Activated CD8-positive, alpha-beta T cell treated with anti-CD3 and anti-CD28 coated beads for 36 hours (primary cell): ENCODE measurements around the gene TIMM8A. TPM values are rescaled to one million over a fixed set of nuclear protein-coding genes. Genes with fewer than 3 reads are reported as not detected.

Source experiments
- ATAC-seq: fragments of 200-7000 bp; cut with Tn5 transposase; one replicate; pipeline ENCODE4 v1.10.0; 2021; ENCODE audit warnings: mild to moderate bottlenecking, moderate library complexity
- CTCF ChIA-PET: fragments of 350-600 bp; sonication (Branson Sonifier 250); formaldehyde crosslinking; loops from one replicate; lab custom pipeline; 2021; ENCODE audit warnings: antibody characterized with exemption; lab: Charles Lee
- POLR2A ChIA-PET: fragments of 350-600 bp; sonication (Branson Sonifier 250); formaldehyde crosslinking; loops from one replicate; lab custom pipeline; 2021; ENCODE audit warnings: antibody characterized with exemption; lab: Charles Lee
- DNase-seq: peaks from one replicate; pipeline ENCODE4 v3.0.0-alpha.2; 2020
- H3K27ac Mint-ChIP-seq: one replicate; pipeline ENCODE4 v1.8.0; 2021; ENCODE audit warnings: mild to moderate bottlenecking, mixed read lengths
- H3K27me3 Mint-ChIP-seq: one replicate; pipeline ENCODE4 v1.8.0; 2021; ENCODE audit warnings: mixed read lengths
- H3K36me3 Mint-ChIP-seq: one replicate; pipeline ENCODE4 v1.8.0; 2021; ENCODE audit warnings: low read depth, mixed read lengths
- H3K4me1 Mint-ChIP-seq: one replicate; pipeline ENCODE4 v1.8.0; 2021; ENCODE audit warnings: low read depth, mixed read lengths
- H3K4me3 Mint-ChIP-seq: one replicate; pipeline ENCODE4 v1.8.0; 2021; ENCODE audit warnings: mild to moderate bottlenecking, moderate library complexity, mixed read lengths
- H3K9me3 Mint-ChIP-seq: one replicate; pipeline ENCODE4 v1.8.0; 2021; ENCODE audit warnings: mixed read lengths
- intact Hi-C: fragments of 100-400 bp; cut with micrococcal nuclease; formaldehyde crosslinking; loops from one replicate; pipeline ENCODE4 v1.10.0; 2022
- total RNA-seq, 2 experiments: library from RNA; stranded (reverse); gene quantifications; one replicate each; pipeline ENCODE4 v1.2.3, GENCODE V29; 2021
- TF ChIP-seq, protein P1 (sequence below): fragments of 200-600 bp; IDR thresholded peaks from one replicate; pipeline ENCODE4 v1.8.0; 2022; ENCODE audit warnings: antibody characterized with exemption, mild to moderate bottlenecking

The TIMM8A gene
- total RNA-seq, 2 experiments from 2014 or later: 23.2 to 26.3 TPM

DNA sequence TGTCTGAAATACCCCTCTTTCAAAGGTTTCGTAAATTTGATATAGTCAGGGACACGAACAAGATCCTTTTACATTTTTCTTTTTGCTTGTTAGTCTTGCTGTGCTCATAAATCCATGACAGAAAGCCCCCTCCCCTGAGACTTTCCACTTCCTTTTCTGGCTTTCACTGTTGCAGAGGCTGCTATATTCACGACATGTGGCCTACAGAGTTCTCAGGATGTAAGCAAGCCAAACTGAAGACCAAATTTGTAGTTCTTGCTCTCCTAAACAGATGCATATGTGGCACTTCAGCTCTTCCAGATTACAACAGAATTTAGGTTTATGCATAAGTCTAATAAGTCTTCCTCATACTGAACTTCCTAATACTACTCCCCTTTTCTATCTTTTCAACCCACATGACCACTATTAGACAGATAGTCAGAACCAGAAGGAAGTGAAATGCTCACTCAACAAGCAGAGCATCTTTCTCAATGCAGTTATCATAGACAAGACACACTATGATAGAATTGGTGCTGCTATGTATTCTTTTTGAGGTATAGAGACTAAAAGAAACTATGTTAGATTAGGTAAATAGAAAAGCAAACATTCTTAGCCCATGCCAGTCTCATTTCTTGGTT lies 22.5 kb upstream of the TIMM8A start:
- TF ChIP-seq, protein P1, sequence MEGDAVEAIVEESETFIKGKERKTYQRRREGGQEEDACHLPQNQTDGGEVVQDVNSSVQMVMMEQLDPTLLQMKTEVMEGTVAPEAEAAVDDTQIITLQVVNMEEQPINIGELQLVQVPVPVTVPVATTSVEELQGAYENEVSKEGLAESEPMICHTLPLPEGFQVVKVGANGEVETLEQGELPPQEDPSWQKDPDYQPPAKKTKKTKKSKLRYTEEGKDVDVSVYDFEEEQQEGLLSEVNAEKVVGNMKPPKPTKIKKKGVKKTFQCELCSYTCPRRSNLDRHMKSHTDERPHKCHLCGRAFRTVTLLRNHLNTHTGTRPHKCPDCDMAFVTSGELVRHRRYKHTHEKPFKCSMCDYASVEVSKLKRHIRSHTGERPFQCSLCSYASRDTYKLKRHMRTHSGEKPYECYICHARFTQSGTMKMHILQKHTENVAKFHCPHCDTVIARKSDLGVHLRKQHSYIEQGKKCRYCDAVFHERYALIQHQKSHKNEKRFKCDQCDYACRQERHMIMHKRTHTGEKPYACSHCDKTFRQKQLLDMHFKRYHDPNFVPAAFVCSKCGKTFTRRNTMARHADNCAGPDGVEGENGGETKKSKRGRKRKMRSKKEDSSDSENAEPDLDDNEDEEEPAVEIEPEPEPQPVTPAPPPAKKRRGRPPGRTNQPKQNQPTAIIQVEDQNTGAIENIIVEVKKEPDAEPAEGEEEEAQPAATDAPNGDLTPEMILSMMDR: no peak
- no peaks in the 10 kb centered on the region for H3K4me1 Mint-ChIP-seq
- CTCF ChIA-PET: no interaction called here
- POLR2A ChIA-PET: no interaction called here
- no peaks in the 10 kb centered on the region for H3K9me3 Mint-ChIP-seq
- H3K4me3 Mint-ChIP-seq: no peak overlapping the region
- DNase-seq (no peak), ATAC-seq (no peak)
- no peaks in the 10 kb centered on the region for H3K36me3 Mint-ChIP-seq
- intact Hi-C loops: no loop called here
- H3K27me3 Mint-ChIP-seq: no peaks in the 10 kb centered on the region
- H3K27ac Mint-ChIP-seq: no peak overlapping the region

DNA sequence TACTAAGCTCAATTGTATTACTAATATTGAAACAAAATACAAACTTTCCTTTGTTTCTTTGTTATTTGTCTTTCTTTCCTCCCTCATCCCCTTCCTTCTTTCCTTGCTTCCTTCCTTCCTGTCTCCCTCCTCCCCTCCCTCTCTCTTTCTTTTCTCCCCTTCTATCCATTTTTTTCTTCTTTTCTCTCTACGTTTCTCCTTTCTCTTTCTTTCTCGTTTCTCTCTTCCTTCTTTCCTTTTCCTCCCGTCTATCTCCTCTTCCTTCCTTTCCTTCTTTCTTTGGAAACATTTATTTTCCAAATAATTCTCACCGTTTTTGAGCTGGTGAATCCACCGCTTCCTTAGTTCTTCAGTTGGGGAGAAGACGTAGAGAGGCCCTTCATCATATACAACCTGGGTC lies 21.1 kb upstream of the TIMM8A start:
- no peaks in the 10 kb centered on the region for H3K9me3 Mint-ChIP-seq
- no peak overlapping the region for H3K27ac Mint-ChIP-seq
- ATAC-seq: no peak
- intact Hi-C loops: no loop called here
- ChIA-PET CTCF (no interaction called here), POLR2A (no interaction called here)
- no peaks in the 10 kb centered on the region for H3K27me3 Mint-ChIP-seq
- no peaks in the 10 kb centered on the region for H3K36me3 Mint-ChIP-seq
- DNase-seq: no peak
- H3K4me3 Mint-ChIP-seq: no peak overlapping the region
- H3K4me1 Mint-ChIP-seq: no peaks in the 10 kb centered on the region
- TF ChIP-seq, protein P1: no peak

GRCh38 chrX:101368800-101369199 lies 20.3 kb upstream of the TIMM8A start:
- ATAC-seq: no peak
- intact Hi-C loops: no loop called here
- ChIA-PET CTCF (no interaction called here), POLR2A (no interaction called here)
- Mint-ChIP-seq H3K9me3 (no peaks in the 10 kb centered on the region), H3K27ac (no peak overlapping the region), H3K36me3 (no peaks in the 10 kb centered on the region), H3K4me3 (no peak overlapping the region), H3K4me1 (no peaks in the 10 kb centered on the region), H3K27me3 (no peaks in the 10 kb centered on the region)
- no peak for DNase-seq
- TF ChIP-seq, protein P1: no peak

GRCh38 chrX:101365301-101365795 lies 16.8 kb upstream of the TIMM8A start:
- no peaks in the 10 kb centered on the region for H3K4me1 Mint-ChIP-seq
- no peak for ATAC-seq
- no peaks in the 10 kb centered on the region for H3K27me3 Mint-ChIP-seq
- no peak overlapping the region for H3K27ac Mint-ChIP-seq
- H3K36me3 Mint-ChIP-seq: no peaks in the 10 kb centered on the region
- no peak overlapping the region for H3K4me3 Mint-ChIP-seq
- ChIA-PET POLR2A (interaction anchor here (0.9 kb wide), 1 partner anchor 23 kb away, joined by 3 read pairs; no protein-coding TSS in a partner anchor), CTCF (no interaction called here)
- no peak for DNase-seq
- TF ChIP-seq, protein P1: no peak
- H3K9me3 Mint-ChIP-seq: no peaks in the 10 kb centered on the region
- intact Hi-C loops: no loop called here

DNA sequence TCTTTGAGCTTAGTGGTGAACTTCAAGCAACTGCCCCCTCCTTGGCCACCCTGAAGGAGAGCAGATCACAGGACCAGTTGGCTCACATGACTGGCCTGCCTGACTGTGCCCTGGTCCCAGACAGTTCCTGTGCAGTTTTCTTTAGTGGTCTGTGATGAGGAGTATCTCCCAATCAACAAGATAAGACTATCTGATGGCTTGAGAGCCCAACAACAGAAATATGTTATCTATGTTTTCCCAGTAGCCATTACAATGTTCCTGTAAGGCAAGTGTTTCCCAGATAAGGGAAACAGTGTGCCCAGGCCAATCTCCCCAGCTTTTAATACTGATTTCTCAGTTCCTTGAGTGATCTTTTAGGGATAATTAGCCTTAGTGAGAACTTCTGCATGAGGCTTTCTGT lies 14.2 kb upstream of the TIMM8A start:
- TF ChIP-seq, protein P1: no peak
- CTCF ChIA-PET: no interaction called here

More for the DNA sequence above, 14.2 kb upstream of the TIMM8A start:
- DNase-seq (no peak), ATAC-seq (no peak)
- POLR2A ChIA-PET: no interaction called here
- H3K4me1 Mint-ChIP-seq: peaks cover 4% of the 10 kb centered on the region
- no peak overlapping the region for H3K4me3 Mint-ChIP-seq
- intact Hi-C loops: no loop called here
- H3K27me3 Mint-ChIP-seq: no peaks in the 10 kb centered on the region
- no peaks in the 10 kb centered on the region for H3K9me3 Mint-ChIP-seq
- H3K27ac Mint-ChIP-seq: no peak overlapping the region
- no peaks in the 10 kb centered on the region for H3K36me3 Mint-ChIP-seq
